Astrocyte (in vitro differentiated cells and primary cell): Measurements from ENCODE around the gene ASPN. TPM values are rescaled to one million over a fixed set of nuclear protein-coding genes. Genes with fewer than 3 reads are reported as not detected.

Source experiments
- DNase-seq: peaks from one replicate; pipeline ENCODE4 v3.0.0-alpha.2; 2010; ENCODE audit warnings: low read depth
- FAIRE-seq: peaks from 2 replicates; lab custom pipeline; 2011; peaks lifted over from hg19 to GRCh38; lab: Jason Lieb, UNC
- H2AFZ ChIP-seq: 2 replicates; pipeline ENCODE4 v1.6.0; 2012; ENCODE audit warnings: low read depth, low read length, inconsistent platforms
- H3K27ac ChIP-seq: 2 replicates; pipeline ENCODE4 v1.5.1; 2011; ENCODE audit warnings: low read depth, low read length, inconsistent platforms
- H3K27me3 ChIP-seq: 2 replicates; pipeline ENCODE4 v1.6.0; 2011; ENCODE audit warnings: low read length, inconsistent platforms; ENCODE audit not compliant: insufficient read depth
- H3K36me3 ChIP-seq: 2 replicates; pipeline ENCODE4 v1.5.1; 2011; ENCODE audit warnings: low read length, inconsistent platforms; ENCODE audit not compliant: insufficient read depth
- H3K4me1 ChIP-seq: 2 replicates; pipeline ENCODE4 v1.5.1; 2011; ENCODE audit warnings: low read length, inconsistent platforms; ENCODE audit not compliant: insufficient read depth
- H3K4me2 ChIP-seq: 2 replicates; pipeline ENCODE4 v1.6.0; 2012; ENCODE audit warnings: low read length, inconsistent platforms
- H3K4me3 ChIP-seq: 2 replicates; pipeline ENCODE4 v1.5.1; 2011; ENCODE audit warnings: low read depth, mild to moderate bottlenecking, low read length, inconsistent platforms; ENCODE audit not compliant: insufficient read depth
- H3K79me2 ChIP-seq: 2 replicates; pipeline ENCODE4 v1.6.0; 2012; ENCODE audit warnings: mild to moderate bottlenecking, low read length, inconsistent platforms; ENCODE audit not compliant: insufficient read depth
- H3K9ac ChIP-seq: 2 replicates; pipeline ENCODE4 v1.6.0; 2012; ENCODE audit warnings: mild to moderate bottlenecking, low read length, inconsistent platforms
- H3K9me3 ChIP-seq: 2 replicates; pipeline ENCODE4 v1.5.1; 2012; ENCODE audit warnings: low read depth, mild to moderate bottlenecking, low read length, inconsistent platforms; ENCODE audit not compliant: insufficient read depth
- H4K20me1 ChIP-seq: 2 replicates; pipeline ENCODE4 v1.6.0; 2012; ENCODE audit warnings: low read length, inconsistent platforms; ENCODE audit not compliant: insufficient read depth
- H3K27ac Mint-ChIP-seq: one replicate; pipeline ENCODE4 v1.8.0; 2021; ENCODE audit warnings: mild to moderate bottlenecking, mixed read lengths; ENCODE audit not compliant: unreplicated experiment
- H3K27me3 Mint-ChIP-seq: one replicate; pipeline ENCODE4 v1.8.0; 2021; ENCODE audit warnings: low read depth, mixed read lengths; ENCODE audit not compliant: unreplicated experiment
- H3K36me3 Mint-ChIP-seq: one replicate; pipeline ENCODE4 v1.8.0; 2021; ENCODE audit warnings: low read depth, mixed read lengths; ENCODE audit not compliant: unreplicated experiment
- H3K4me1 Mint-ChIP-seq: one replicate; pipeline ENCODE4 v1.8.0; 2021; ENCODE audit warnings: low read depth, mixed read lengths; ENCODE audit not compliant: unreplicated experiment
- H3K4me3 Mint-ChIP-seq: one replicate; pipeline ENCODE4 v1.8.0; 2021; ENCODE audit warnings: mild to moderate bottlenecking, moderate library complexity, mixed read lengths; ENCODE audit not compliant: unreplicated experiment
- H3K9me3 Mint-ChIP-seq: one replicate; pipeline ENCODE4 v1.8.0; 2021; ENCODE audit warnings: mild to moderate bottlenecking, mixed read lengths; ENCODE audit not compliant: unreplicated experiment
- CTCF ChIP-seq: IDR thresholded peaks from 2 replicates; pipeline ENCODE4 v1.5.1; 2011; ENCODE audit warnings: low read depth, mild to moderate bottlenecking, inconsistent platforms, low read length, moderate library complexity; ENCODE audit not compliant: insufficient read depth
- EZH2 ChIP-seq: IDR thresholded peaks from 2 replicates; pipeline ENCODE4 v1.6.1; 2012; ENCODE audit warnings: mild to moderate bottlenecking, low read length, inconsistent platforms; ENCODE audit not compliant: insufficient read depth
- total RNA-seq: library from RNA; stranded (reverse); gene quantifications from 2 replicates; pipeline ENCODE4 v1.2.1, GENCODE V29; 2021

Gene ASPN
- total RNA-seq, 1 donor from 2014 or later = not detected

GRCh38 chr9:92429836-92430235 lies 52.5 kb downstream of the ASPN start:
- Mint-ChIP-seq H3K4me3 (no peak overlapping the region), H3K27me3 (no peaks in the 10 kb centered on the region), H3K4me1 (peaks cover 2% of the 10 kb centered on the region), H3K36me3 (no peaks in the 10 kb centered on the region), H3K27ac (no peak overlapping the region), H3K9me3 (no peaks in the 10 kb centered on the region)
- no peak overlapping the region for H3K4me2 ChIP-seq
- TF ChIP-seq EZH2 (no peak), CTCF (no peak)
- FAIRE-seq (no peak), DNase-seq (no peak)
- H4K20me1 ChIP-seq = no peaks in the 10 kb centered on the region
- H3K4me3 ChIP-seq = no peak overlapping the region
- no peaks in the 10 kb centered on the region for H3K9me3 ChIP-seq
- no peaks in the 10 kb centered on the region for H3K27me3 ChIP-seq
- H2AFZ ChIP-seq = no peak overlapping the region
- H3K9ac ChIP-seq = no peak overlapping the region
- H3K79me2 ChIP-seq = no peaks in the 10 kb centered on the region
- H3K4me1 ChIP-seq = no peaks in the 10 kb centered on the region
- no peaks in the 10 kb centered on the region for H3K36me3 ChIP-seq
- no peak overlapping the region for H3K27ac ChIP-seq

DNA sequence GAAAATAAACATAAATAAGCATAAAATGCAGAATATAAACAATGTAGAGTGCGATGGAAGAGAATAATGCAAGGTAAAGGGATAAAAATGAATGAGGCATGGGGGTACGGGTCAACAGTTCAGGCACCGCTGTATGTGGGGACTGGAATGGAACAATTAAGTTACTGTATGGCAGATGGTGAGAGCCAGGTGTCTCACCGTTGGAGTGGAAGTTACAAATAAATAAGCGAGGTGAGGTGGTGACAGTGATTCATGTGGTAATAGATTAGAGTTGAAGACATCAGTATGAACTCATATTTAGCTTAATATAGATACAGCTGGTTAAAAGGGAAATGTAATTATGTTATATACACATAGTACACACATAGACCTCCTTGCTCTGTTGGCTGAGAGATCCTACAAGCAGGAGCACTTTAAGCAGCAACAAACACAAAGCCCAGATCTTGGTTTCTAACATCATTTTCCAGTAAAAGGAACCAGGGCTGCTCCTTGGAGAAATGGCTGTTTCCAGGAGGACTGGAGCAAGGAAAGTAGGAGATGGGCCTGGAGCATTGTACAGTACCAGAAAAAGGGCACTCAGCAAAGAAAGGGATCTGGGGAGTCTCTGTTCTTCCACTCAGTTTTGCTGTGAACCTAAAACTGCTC lies 55.7 kb downstream of the ASPN start:
- H3K9me3 ChIP-seq = no peaks in the 10 kb centered on the region
- H3K36me3 Mint-ChIP-seq = no peaks in the 10 kb centered on the region
- H3K27ac ChIP-seq = no peak overlapping the region

More for the DNA sequence above, 55.7 kb downstream of the ASPN start:
- Histone ChIP-seq H3K4me2 (no peak overlapping the region), H3K27me3 (no peaks in the 10 kb centered on the region), H3K4me3 (no peak overlapping the region), H2AFZ (no peak overlapping the region), H3K4me1 (no peaks in the 10 kb centered on the region), H3K36me3 (no peaks in the 10 kb centered on the region), H3K9ac (no peak overlapping the region), H3K79me2 (no peaks in the 10 kb centered on the region), H4K20me1 (no peaks in the 10 kb centered on the region)
- FAIRE-seq (no peak), DNase-seq (no peak)
- Mint-ChIP-seq H3K27ac (no peak overlapping the region), H3K4me3 (no peak overlapping the region), H3K4me1 (peaks cover 2% of the 10 kb centered on the region), H3K9me3 (no peaks in the 10 kb centered on the region), H3K27me3 (no peaks in the 10 kb centered on the region)
- no peak for TF ChIP-seq CTCF
